ENCODE measurements around the gene LETMD1. TPM values are rescaled to one million over a fixed set of nuclear protein-coding genes. Genes with fewer than 3 reads are reported as not detected.
"Not testable (repeated sequence)": the region's sequence is repeated elsewhere in the genome, so short reads cannot be mapped to it uniquely, and the experiment has no call there.

The LETMD1 gene
- polyA plus RNA-seq, 6 donors from 2014 or later, result 17.9 to 32.7 (median 24.8) TPM

DNA sequence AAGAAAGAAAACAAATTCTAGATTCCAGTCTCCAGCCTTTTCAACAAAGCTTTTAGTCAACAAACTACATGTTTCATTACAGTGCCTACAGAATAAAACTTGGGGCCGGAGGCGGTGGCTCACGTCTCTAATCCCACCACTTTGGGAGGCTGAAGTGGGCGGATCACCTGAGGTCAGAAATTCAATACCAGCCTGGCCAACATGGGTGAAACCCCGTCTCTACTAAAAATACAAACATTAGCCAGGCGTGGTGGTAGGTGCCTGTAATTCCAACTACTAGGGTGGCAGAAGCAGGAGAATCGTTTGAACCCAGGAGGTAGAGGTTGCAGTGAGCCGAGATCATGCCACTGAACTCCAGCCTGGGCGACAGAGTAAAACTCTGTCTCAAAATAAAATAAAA is 33.7 kb upstream of the LETMD1 start:
- not testable (repeated sequence) for H3K27ac Mint-ChIP-seq; ATAC-seq (ENCODE audit: low read depth in 2 of 2); H3K9me3 Mint-ChIP-seq; H3K4me3 Mint-ChIP-seq; H3K36me3 Mint-ChIP-seq; DNase-seq; H3K27me3 Mint-ChIP-seq
- peaks cover 10 to 18% (median 11%) of the 10 kb centered on the region in 3 donors for H3K4me1 Mint-ChIP-seq

DNA sequence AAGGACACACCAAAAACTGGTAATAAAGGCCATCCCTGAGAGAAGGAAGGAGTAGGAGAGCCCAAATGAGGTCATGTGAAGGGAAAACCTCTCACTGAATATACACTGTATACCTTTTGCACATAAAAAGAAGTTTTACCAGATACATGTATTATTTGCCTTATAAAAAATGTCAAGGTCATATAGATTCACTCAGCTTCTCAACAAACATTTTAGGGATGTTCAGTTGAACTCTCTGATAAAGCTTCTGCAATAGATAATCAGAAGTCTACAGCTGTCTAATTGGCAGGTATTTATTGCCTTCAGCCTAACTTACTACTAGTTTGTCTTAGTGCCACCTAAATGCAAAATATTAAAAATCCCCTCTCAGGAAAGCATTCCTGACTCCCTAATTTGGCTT is 30.7 kb upstream of the LETMD1 start:
- Mint-ChIP-seq H3K27me3 (no peaks in the 10 kb centered on the region), H3K9me3 (no peaks in the 10 kb centered on the region), H3K4me1 (peaks cover 15 to 23% (median 20%) of the 10 kb centered on the region in 3 donors), H3K4me3 (no peak overlapping the region), H3K27ac (no peak overlapping the region), H3K36me3 (no peaks in the 10 kb centered on the region)
- DNase-seq (no peak), ATAC-seq (ENCODE audit: low read depth in 2 of 2) (no peak)

GRCh38 chr12:51018956-51019355 is 29.2 kb upstream of the LETMD1 start:
- no peaks in the 10 kb centered on the region for H3K36me3 Mint-ChIP-seq
- peaks cover 12 to 22% (median 16%) of the 10 kb centered on the region in 3 donors for H3K4me1 Mint-ChIP-seq
- no peak overlapping the region for H3K27ac Mint-ChIP-seq
- no peak for DNase-seq
- ATAC-seq (ENCODE audit: low read depth in 2 of 2), result no peak
- H3K4me3 Mint-ChIP-seq, result no peak overlapping the region
- H3K27me3 Mint-ChIP-seq, result no peaks in the 10 kb centered on the region
- no peaks in the 10 kb centered on the region for H3K9me3 Mint-ChIP-seq

GRCh38 chr12:51019927-51020326 is 28.2 kb upstream of the LETMD1 start:
- H3K27ac Mint-ChIP-seq, result no peak overlapping the region
- H3K4me1 Mint-ChIP-seq, result peaks cover 21 to 31% (median 26%) of the 10 kb centered on the region in 3 donors
- DNase-seq (no peak), ATAC-seq (ENCODE audit: low read depth in 2 of 2) (no peak)
- H3K9me3 Mint-ChIP-seq, result no peaks in the 10 kb centered on the region
- H3K4me3 Mint-ChIP-seq, result no peak overlapping the region
- no peaks in the 10 kb centered on the region for H3K36me3 Mint-ChIP-seq
- no peaks in the 10 kb centered on the region for H3K27me3 Mint-ChIP-seq

GRCh38 chr12:51020448-51021182 is 27.5 kb upstream of the LETMD1 start:
- Mint-ChIP-seq H3K27me3 (no peaks in the 10 kb centered on the region), H3K9me3 (no peaks in the 10 kb centered on the region), H3K4me3 (no peak overlapping the region), H3K27ac (peak overlapping the region in 4 of 6 donors; percentile 31 to 76 (median 56)), H3K36me3 (no peaks in the 10 kb centered on the region), H3K4me1 (peaks cover 28 to 38% (median 33%) of the 10 kb centered on the region in 3 donors)
- ATAC-seq (ENCODE audit: low read depth in 2 of 2) (no peak), DNase-seq (no peak)

DNA sequence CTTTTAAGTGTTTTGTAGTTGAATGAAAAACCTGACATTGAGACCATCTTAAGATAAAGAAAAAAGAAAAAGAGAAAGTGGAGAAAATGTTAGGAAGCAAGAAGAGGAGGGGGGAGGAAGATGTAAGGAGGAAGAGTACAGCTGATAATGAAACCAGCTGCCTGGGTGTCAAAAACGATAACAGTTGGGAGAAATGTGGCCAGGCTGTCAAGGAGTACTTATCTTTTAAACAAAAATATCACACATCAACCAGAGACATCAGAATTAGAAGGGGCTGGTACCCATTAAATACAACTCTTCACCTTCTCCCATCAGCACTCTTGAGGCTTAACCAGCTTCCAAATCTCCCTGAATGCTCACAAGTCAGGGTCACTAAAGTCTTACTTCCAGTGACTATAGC is 26.4 kb upstream of the LETMD1 start:
- H3K27me3 Mint-ChIP-seq, result no peaks in the 10 kb centered on the region

GRCh38 chr12:51023625-51024382 is 24.3 kb upstream of the LETMD1 start:
- Mint-ChIP-seq H3K9me3 (no peaks in the 10 kb centered on the region), H3K27ac (peak overlapping the region in 3 of 6 donors; percentile 34 to 53 (median 47)), H3K4me1 (peaks cover 36 to 44% (median 38%) of the 10 kb centered on the region in 3 donors), H3K27me3 (peaks cover 0 to 3% (median 0%) of the 10 kb centered on the region in 3 donors), H3K4me3 (peak overlapping the region in 7 of 8 donors; percentile 39 to 99 (median 91)), H3K36me3 (no peaks in the 10 kb centered on the region)
- no peak for ATAC-seq (ENCODE audit: low read depth in 2 of 2)
- no peak for DNase-seq

More for the DNA sequence above, 26.4 kb upstream of the LETMD1 start:
- DNase-seq (no peak), ATAC-seq (ENCODE audit: low read depth in 2 of 2) (no peak)
- H3K4me1 Mint-ChIP-seq, result peaks cover 35 to 43% (median 43%) of the 10 kb centered on the region in 3 donors
- H3K36me3 Mint-ChIP-seq, result no peaks in the 10 kb centered on the region
- H3K4me3 Mint-ChIP-seq, result peak overlapping the region in 1 of 8 donors; percentile 28
- H3K9me3 Mint-ChIP-seq, result no peaks in the 10 kb centered on the region
- H3K27ac Mint-ChIP-seq, result peak overlapping the region in 3 of 6 donors; percentile 5 to 92 (median 76)

DNA sequence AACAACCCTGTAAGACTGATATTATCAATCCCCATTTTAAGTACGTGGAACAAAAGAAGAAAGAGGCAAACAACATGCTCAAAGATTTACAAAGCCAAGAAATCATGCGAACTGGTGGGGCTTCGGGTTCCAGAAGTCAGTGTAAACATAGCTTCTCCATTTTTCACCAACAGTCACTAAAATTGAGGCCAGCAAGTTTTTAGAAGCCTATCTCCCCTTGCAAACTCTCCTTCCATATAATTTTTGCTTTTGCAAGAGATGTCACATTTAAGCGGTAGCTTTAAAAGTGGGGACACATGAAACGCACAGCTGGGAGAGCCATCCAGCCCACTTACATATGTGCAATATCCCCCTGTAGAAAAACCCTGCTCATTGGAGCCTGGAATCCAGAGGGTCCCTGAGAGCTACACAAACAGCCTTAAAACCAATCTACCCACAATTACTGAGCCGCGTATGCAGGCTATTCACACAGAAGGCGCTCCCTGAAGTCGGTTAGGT is 22.7 kb upstream of the LETMD1 start:
- peak overlapping the region; percentile 88 to 99 (median 98) for H3K4me3 Mint-ChIP-seq
- peaks cover 0 to 5% (median 0%) of the 10 kb centered on the region in 3 donors for H3K27me3 Mint-ChIP-seq
- peak overlapping the region in 4 of 6 donors; percentile 81 to 97 (median 92) for H3K27ac Mint-ChIP-seq
- no peaks in the 10 kb centered on the region for H3K36me3 Mint-ChIP-seq
- no peak for DNase-seq
- H3K9me3 Mint-ChIP-seq, result no peaks in the 10 kb centered on the region
- peaks cover 36 to 42% (median 38%) of the 10 kb centered on the region in 3 donors for H3K4me1 Mint-ChIP-seq
- ATAC-seq (ENCODE audit: low read depth in 2 of 2), result no peak

DNA sequence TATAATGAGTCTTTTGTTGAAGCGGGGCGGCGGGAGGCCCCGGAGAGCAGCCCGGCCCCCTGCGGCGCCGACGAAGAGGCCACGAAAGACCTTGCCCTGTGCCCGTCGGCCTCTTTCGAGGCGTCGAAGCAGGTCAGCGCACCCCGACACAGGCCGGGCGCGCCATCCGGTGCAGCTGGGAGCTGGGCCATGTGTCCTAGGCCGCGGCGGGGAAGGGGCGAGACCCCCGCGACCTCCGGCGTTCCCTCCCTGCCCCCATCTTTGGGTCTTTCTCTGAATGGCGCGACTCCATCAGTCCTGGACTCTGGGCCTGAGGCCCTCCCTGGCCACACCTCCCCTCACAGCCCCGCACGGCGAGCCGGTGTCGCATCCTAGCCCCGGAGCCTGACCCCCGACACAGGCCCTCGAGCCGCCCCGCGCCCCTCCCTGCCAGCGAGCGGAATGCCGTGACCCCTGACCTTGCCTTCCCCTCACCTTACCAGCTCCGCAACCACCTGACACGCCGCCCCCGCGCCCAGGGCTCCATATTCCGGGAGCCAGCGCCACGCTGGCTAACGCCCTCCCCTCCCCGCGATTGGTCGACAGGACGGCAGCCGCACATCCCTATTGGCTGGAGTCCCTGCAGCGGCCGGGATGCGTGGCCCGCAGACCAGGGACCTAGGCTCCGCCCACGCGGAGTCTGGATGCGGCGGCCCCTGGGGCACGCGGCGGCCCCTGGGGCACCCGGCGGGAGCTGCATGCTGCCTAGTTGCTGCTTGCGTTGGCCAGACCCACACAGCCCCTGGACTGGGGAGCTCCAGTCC is 22.1 kb upstream of the LETMD1 start, which contains the start of gene SLC11A2:
TSS of gene SLC11A2 (minus strand) at position 549 of the 803 bp plus-strand sequence. CDS start 15,656 bp downstream, outside the sequence.
- Mint-ChIP-seq H3K36me3 (no peaks in the 10 kb centered on the region), H3K4me1 (peaks cover 36 to 38% (median 36%) of the 10 kb centered on the region in 3 donors), H3K4me3 (peak within 1 kb of the TSS; percentile 88 to 99 (median 98)), H3K9me3 (no peaks in the 10 kb centered on the region), H3K27ac (peak within 1 kb of the TSS; percentile 67 to 99 (median 95)), H3K27me3 (peaks cover 0 to 5% (median 0%) of the 10 kb centered on the region in 3 donors)
- ATAC-seq (ENCODE audit: low read depth in 2 of 2) (peak; percentile 95), DNase-seq (peak; percentile 87)

DNA sequence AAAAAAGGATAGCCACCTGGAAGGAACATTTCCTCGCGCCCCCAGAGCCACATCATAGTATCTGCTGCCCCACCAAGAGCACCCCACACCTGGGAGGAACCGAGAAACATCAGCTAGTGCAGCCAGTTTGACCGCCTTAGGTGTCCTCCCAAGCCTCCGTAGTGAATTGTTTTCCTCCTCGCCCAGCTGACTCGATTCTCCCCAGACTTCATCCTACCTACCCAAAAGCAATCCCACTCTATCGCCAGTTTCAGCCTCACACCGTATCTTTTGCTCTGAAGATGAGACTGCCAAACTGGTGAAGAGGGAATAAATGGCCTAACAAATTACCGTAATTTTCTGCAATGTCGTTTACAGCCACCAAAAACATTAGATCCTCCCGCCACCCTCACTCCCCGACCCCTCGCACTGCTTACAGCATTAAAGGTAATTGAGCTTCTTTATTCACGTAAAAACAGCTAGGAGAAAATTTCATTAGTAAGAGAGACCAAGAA is 20.7 kb upstream of the LETMD1 start:
- no peak overlapping the region for H3K27ac Mint-ChIP-seq
- ATAC-seq (ENCODE audit: low read depth in 2 of 2) (no peak), DNase-seq (no peak)
- H3K36me3 Mint-ChIP-seq, result no peaks in the 10 kb centered on the region
- peaks cover 24 to 28% (median 28%) of the 10 kb centered on the region in 3 donors for H3K4me1 Mint-ChIP-seq
- H3K4me3 Mint-ChIP-seq, result peak overlapping the region in 7 of 8 donors; percentile 26 to 99 (median 50)
- H3K9me3 Mint-ChIP-seq, result no peaks in the 10 kb centered on the region
- peaks cover 0 to 5% (median 0%) of the 10 kb centered on the region in 3 donors for H3K27me3 Mint-ChIP-seq

GRCh38 chr12:51028126-51028812 is 19.9 kb upstream of the LETMD1 start:
- no peaks in the 10 kb centered on the region for H3K36me3 Mint-ChIP-seq
- ATAC-seq (ENCODE audit: low read depth in 2 of 2), result no peak
- DNase-seq, result no peak
- peaks cover 24 to 28% (median 28%) of the 10 kb centered on the region in 3 donors for H3K4me1 Mint-ChIP-seq
- H3K9me3 Mint-ChIP-seq, result no peaks in the 10 kb centered on the region
- peaks cover 0 to 5% (median 0%) of the 10 kb centered on the region in 3 donors for H3K27me3 Mint-ChIP-seq
- H3K27ac Mint-ChIP-seq, result no peak overlapping the region
- H3K4me3 Mint-ChIP-seq, result peak overlapping the region in 4 of 8 donors; percentile 1 to 74 (median 38)

DNA sequence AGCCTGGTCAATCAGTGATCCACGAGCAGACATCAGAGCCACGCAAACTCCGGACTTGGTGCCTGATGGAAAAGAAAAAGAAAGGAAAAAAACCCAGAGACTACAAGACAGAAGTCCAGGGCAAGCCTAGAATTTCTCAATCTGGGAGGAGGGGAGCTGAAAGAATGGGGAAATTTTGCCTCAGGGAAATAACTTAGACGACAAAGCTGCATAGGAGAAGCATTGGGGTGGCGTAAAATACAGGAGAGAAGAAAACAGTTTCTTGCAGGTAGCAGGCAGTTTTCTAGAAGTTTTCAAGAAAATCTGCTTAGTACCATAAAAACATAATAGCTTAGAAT is 19.3 kb upstream of the LETMD1 start:
- no peak for ATAC-seq (ENCODE audit: low read depth in 2 of 2)
- peak overlapping the region in 2 of 8 donors; percentile 9 to 74 for H3K4me3 Mint-ChIP-seq
- peaks cover 0 to 5% (median 0%) of the 10 kb centered on the region in 3 donors for H3K27me3 Mint-ChIP-seq
- H3K4me1 Mint-ChIP-seq, result peaks cover 24 to 28% (median 28%) of the 10 kb centered on the region in 3 donors
- no peak for DNase-seq
- H3K27ac Mint-ChIP-seq, result no peak overlapping the region
- H3K9me3 Mint-ChIP-seq, result no peaks in the 10 kb centered on the region
- no peaks in the 10 kb centered on the region for H3K36me3 Mint-ChIP-seq

All from naive B cell (primary cell).